ENCODE data around the gene CD38.
"Not testable (repeated sequence)": the region's sequence is repeated elsewhere in the genome, so short reads cannot be mapped to it uniquely, and the experiment has no call there.

CD38 gene

GRCh38 chr4:15762460-15762859 lies 15.7 kb upstream of the CD38 start:
- DNase-seq (ENCODE audit: low spot score): not testable (repeated sequence)

GRCh38 chr4:15765391-15765790 lies 12.7 kb upstream of the CD38 start:
- DNase-seq (ENCODE audit: low spot score): no peak

- peak; percentile 55 for DNase-seq (ENCODE audit: low spot score)
Observed at GRCh38 chr4:15765910-15766697, 12.0 kb upstream of the CD38 start.

GRCh38 chr4:15766821-15767220 lies 11.3 kb upstream of the CD38 start:
- DNase-seq (ENCODE audit: low spot score): no peak

- DNase-seq (ENCODE audit: low spot score): no peak
Observed at GRCh38 chr4:15769202-15769601, 8.9 kb upstream of the CD38 start.

GRCh38 chr4:15771216-15772058 lies 6.7 kb upstream of the CD38 start:
- DNase-seq (ENCODE audit: low spot score): no peak

GRCh38 chr4:15774020-15774420 lies 4.1 kb upstream of the CD38 start:
- DNase-seq (ENCODE audit: low spot score): no peak

- no peak for DNase-seq (ENCODE audit: low spot score)
Observed at GRCh38 chr4:15776871-15777648, 1.1 kb upstream of the CD38 start.

- no peak for DNase-seq (ENCODE audit: low spot score)
Observed at GRCh38 chr4:15777697-15778288, 335 bp upstream of the CD38 start.

GRCh38 chr4:15779306-15779705 lies 1.2 kb downstream of the CD38 start:
- no peak for DNase-seq (ENCODE audit: low spot score)

- DNase-seq (ENCODE audit: low spot score): no peak
Observed at GRCh38 chr4:15779809-15780208, 1.7 kb downstream of the CD38 start.

GRCh38 chr4:15781427-15782095 lies 3.4 kb downstream of the CD38 start:
- no peak for DNase-seq (ENCODE audit: low spot score)

- no peak for DNase-seq (ENCODE audit: low spot score)
Observed at GRCh38 chr4:15783676-15784075, 5.5 kb downstream of the CD38 start.

GRCh38 chr4:15784959-15785634 lies 7.0 kb downstream of the CD38 start:
- DNase-seq (ENCODE audit: low spot score): no peak

GRCh38 chr4:15786743-15787142 lies 8.6 kb downstream of the CD38 start:
- no peak for DNase-seq (ENCODE audit: low spot score)

- no peak for DNase-seq (ENCODE audit: low spot score)
Observed at GRCh38 chr4:15792974-15793373, 14.8 kb downstream of the CD38 start.

- no peak for DNase-seq (ENCODE audit: low spot score)
Observed at GRCh38 chr4:15793506-15794363, 15.6 kb downstream of the CD38 start.

- DNase-seq (ENCODE audit: low spot score): no peak
Observed at GRCh38 chr4:15794426-15794825, 16.3 kb downstream of the CD38 start.

GRCh38 chr4:15794905-15795304 lies 16.8 kb downstream of the CD38 start:
- no peak for DNase-seq (ENCODE audit: low spot score)

GRCh38 chr4:15797320-15797719 lies 19.2 kb downstream of the CD38 start:
- DNase-seq (ENCODE audit: low spot score): no peak

Data from CD4-positive, alpha-beta T cell treated with Interleukin-2 at 100 ng/mL for 4 hours (primary cell).